ENCODE results near the gene MYO5C.

DNA sequence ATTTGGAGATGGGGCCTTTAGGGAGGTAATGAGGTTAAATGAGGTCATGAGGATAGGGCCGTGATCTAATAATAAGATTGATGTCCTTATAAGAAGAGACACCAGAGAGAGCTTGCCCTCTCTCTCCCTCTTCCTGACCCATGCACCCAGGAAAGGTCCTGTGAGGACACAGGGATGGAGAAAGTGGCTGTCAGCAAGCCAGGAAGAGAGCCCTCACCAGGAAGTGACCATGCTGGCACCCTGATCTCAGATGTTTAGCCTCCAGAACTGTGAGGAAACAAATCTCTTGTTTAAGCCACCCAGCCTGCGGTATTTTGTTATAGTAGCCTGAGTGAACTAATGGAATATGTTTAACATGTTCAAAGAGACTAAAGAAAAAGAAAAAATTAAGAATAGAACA is 89.2 kb downstream of the MYO5C start:
- no peak for TF ChIP-seq FOXM1 (IDR thresholded peaks at IDR 0.05; ENCODE audit: low read depth, low read length)
- TF ChIP-seq ZNF207 (IDR thresholded peaks at IDR 0.05; ENCODE audit: borderline replicate concordance) = no peak
- TF ChIP-seq, protein P1, sequence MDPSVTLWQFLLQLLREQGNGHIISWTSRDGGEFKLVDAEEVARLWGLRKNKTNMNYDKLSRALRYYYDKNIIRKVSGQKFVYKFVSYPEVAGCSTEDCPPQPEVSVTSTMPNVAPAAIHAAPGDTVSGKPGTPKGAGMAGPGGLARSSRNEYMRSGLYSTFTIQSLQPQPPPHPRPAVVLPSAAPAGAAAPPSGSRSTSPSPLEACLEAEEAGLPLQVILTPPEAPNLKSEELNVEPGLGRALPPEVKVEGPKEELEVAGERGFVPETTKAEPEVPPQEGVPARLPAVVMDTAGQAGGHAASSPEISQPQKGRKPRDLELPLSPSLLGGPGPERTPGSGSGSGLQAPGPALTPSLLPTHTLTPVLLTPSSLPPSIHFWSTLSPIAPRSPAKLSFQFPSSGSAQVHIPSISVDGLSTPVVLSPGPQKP (IDR thresholded peaks at IDR 0.05; ENCODE audit: low read depth, low read length) = no peak
- no peak for TF ChIP-seq NRF1 (conservative IDR thresholded peaks at IDR 0.05; ENCODE audit: low read depth, low read length)

Data from GM12878 (cell line).